Effector memory CD4-positive, alpha-beta T cell (primary cell): Measurements from ENCODE around the gene PLEKHA7.

Source experiments
- DNase-seq, 3 donors: peaks; one replicate each; pipeline ENCODE4 v3.0.0-alpha.2; 2020
- H3K27ac ChIP-seq: 2 replicates; pipeline ENCODE4 v1.7.0; 2013; ENCODE audit warnings: mild to moderate bottlenecking, low read length, moderate library complexity; ENCODE audit not compliant: insufficient read depth, poor library complexity, severe bottlenecking
- H3K27me3 ChIP-seq: replicated peaks from 2 replicates; pipeline ENCODE4 v1.7.0; 2013; ENCODE audit warnings: mild to moderate bottlenecking, low read length; ENCODE audit not compliant: insufficient read depth, control insufficient read depth, poor library complexity, severe bottlenecking
- H3K36me3 ChIP-seq: 2 replicates; pipeline ENCODE4 v1.7.0; 2013; ENCODE audit warnings: mild to moderate bottlenecking, low read length, moderate library complexity; ENCODE audit not compliant: control insufficient read depth, insufficient read depth
- H3K4me1 ChIP-seq: 2 replicates; pipeline ENCODE4 v1.7.0; 2013; ENCODE audit warnings: low read length, mild to moderate bottlenecking; ENCODE audit not compliant: control insufficient read depth, insufficient read depth, poor library complexity, severe bottlenecking
- H3K4me3 ChIP-seq: 2 replicates; pipeline ENCODE4 v1.7.0; 2013; ENCODE audit warnings: low read length, low read depth, mild to moderate bottlenecking; ENCODE audit not compliant: insufficient read depth, poor library complexity, severe bottlenecking
- H3K9me3 ChIP-seq: 2 replicates; pipeline ENCODE4 v1.7.0; 2013; ENCODE audit warnings: mild to moderate bottlenecking, low read length, moderate library complexity; ENCODE audit not compliant: control insufficient read depth

Gene PLEKHA7

DNA sequence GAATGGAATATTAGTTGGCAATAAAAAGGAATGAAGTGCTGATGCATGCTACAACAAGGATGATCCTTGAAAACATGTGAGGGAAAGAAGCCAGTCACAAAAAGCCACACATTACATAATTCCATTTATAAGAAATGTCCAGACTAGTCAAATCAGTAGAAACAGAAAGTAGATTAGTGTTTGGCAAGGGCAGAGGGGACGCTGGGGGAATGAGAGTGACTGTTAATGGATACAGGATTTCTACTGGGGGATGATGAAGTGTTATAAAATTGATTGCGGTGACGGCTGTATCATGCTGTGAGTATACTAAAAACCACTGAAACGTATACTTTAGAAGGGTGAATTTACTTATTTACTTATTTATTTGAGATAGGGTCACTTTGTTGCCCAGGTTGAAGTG lies 217.9 kb downstream of the PLEKHA7 start:
- Histone ChIP-seq H3K27ac (no peak overlapping the region), H3K27me3 (no peaks in the 10 kb centered on the region), H3K9me3 (no peaks in the 10 kb centered on the region), H3K4me1 (peaks cover 2% of the 10 kb centered on the region), H3K36me3 (no peaks in the 10 kb centered on the region), H3K4me3 (no peak overlapping the region)
- DNase-seq, result no peak

DNA sequence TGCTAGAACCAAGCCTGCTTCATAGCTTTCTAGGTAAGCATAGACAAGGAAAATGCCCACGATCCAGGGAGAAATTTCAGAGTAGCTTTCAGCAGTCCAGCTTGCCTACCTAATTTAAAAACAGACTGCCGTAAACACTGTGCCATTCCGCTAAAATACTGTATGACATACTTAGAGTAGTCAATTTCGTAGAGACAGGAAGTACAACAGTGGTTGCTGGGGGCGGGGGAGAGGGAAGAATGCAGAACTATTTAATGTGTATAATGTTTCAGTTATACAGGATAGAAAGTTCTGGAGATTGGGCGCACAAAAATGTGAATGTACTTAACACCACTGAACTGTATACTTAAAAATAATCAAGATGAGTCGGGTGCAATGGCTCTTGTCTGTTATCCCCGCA lies 219.1 kb downstream of the PLEKHA7 start:
- H3K36me3 ChIP-seq, result no peaks in the 10 kb centered on the region
- no peaks in the 10 kb centered on the region for H3K9me3 ChIP-seq
- no peak overlapping the region for H3K4me3 ChIP-seq
- H3K4me1 ChIP-seq, result peaks cover 2% of the 10 kb centered on the region
- no peak overlapping the region for H3K27ac ChIP-seq
- DNase-seq, result no peak
- no peaks in the 10 kb centered on the region for H3K27me3 ChIP-seq

DNA sequence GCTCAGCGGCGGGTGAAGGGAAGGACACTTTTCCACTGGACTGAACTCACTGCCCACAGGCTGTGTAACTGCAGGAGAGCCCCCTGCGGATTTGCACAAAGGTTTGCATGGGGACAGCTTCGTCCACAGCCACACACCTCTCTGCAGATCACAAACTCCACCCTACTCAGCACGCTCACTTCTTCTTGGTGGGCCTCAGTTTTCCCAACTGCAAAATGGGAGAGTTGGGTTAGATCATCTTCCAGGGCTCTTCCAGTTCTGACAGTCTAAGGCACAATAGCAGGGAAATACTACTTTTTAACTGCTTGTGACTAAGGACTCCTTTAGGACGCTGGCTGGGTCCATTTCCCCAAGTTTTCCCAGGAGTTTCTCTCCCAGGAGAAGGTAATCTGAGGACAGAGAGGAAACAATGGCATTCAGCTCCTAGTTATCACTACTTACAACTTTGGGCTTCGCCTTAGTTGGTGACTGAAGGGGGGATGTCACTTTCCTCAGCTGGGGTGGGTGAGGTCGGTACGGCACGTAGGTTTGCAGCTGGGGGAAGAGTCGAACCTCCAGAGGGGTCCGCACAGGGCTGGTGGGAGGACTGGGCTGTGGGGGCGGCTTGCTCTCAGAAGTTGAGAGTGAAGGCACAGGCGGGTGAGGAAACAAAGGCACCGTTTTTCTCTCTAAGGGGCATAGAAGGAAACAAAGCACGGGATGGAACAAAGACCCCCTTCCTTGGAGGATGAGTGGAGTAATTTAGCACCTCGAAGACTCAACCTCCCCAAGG lies 220.0 kb downstream of the PLEKHA7 start:
- Histone ChIP-seq H3K4me1 (peaks cover 2% of the 10 kb centered on the region), H3K4me3 (no peak overlapping the region), H3K27me3 (no peaks in the 10 kb centered on the region), H3K27ac (no peak overlapping the region), H3K9me3 (no peaks in the 10 kb centered on the region), H3K36me3 (no peaks in the 10 kb centered on the region)
- no peak for DNase-seq

- H3K27me3 ChIP-seq, result no peaks in the 10 kb centered on the region
- no peak overlapping the region for H3K4me3 ChIP-seq
- H3K9me3 ChIP-seq, result no peaks in the 10 kb centered on the region
- H3K36me3 ChIP-seq, result no peaks in the 10 kb centered on the region
- DNase-seq, result no peak
- H3K27ac ChIP-seq, result no peak overlapping the region
- peaks cover 2% of the 10 kb centered on the region for H3K4me1 ChIP-seq
These were observed 220.7 kb downstream of the PLEKHA7 start for GRCh38 chr11:16793511-16793910.

- H3K9me3 ChIP-seq, result no peaks in the 10 kb centered on the region
- H3K4me3 ChIP-seq, result no peak overlapping the region
- DNase-seq, result no peak
- H3K27ac ChIP-seq, result no peak overlapping the region
- H3K4me1 ChIP-seq, result peaks cover 2% of the 10 kb centered on the region
- H3K36me3 ChIP-seq, result no peaks in the 10 kb centered on the region
- H3K27me3 ChIP-seq, result no peaks in the 10 kb centered on the region
These were observed 221.2 kb downstream of the PLEKHA7 start for GRCh38 chr11:16793009-16793408.

GRCh38 chr11:16792426-16792825 lies 221.8 kb downstream of the PLEKHA7 start:
- DNase-seq, result no peak
- H3K4me3 ChIP-seq, result no peak overlapping the region
- H3K9me3 ChIP-seq, result no peaks in the 10 kb centered on the region
- peaks cover 2% of the 10 kb centered on the region for H3K4me1 ChIP-seq
- H3K36me3 ChIP-seq, result no peaks in the 10 kb centered on the region
- H3K27ac ChIP-seq, result no peak overlapping the region
- no peaks in the 10 kb centered on the region for H3K27me3 ChIP-seq

GRCh38 chr11:16791191-16791961 lies 222.8 kb downstream of the PLEKHA7 start:
- H3K27ac ChIP-seq, result no peak overlapping the region
- no peaks in the 10 kb centered on the region for H3K27me3 ChIP-seq
- no peaks in the 10 kb centered on the region for H3K36me3 ChIP-seq
- no peak overlapping the region for H3K4me3 ChIP-seq
- H3K9me3 ChIP-seq, result no peaks in the 10 kb centered on the region
- DNase-seq, result no peak
- H3K4me1 ChIP-seq, result peaks cover 2% of the 10 kb centered on the region

- no peaks in the 10 kb centered on the region for H3K9me3 ChIP-seq
- DNase-seq, result no peak
- peaks cover 2% of the 10 kb centered on the region for H3K4me1 ChIP-seq
- H3K27ac ChIP-seq, result no peak overlapping the region
- H3K27me3 ChIP-seq, result no peaks in the 10 kb centered on the region
- no peaks in the 10 kb centered on the region for H3K36me3 ChIP-seq
- no peak overlapping the region for H3K4me3 ChIP-seq
These were observed 223.6 kb downstream of the PLEKHA7 start for GRCh38 chr11:16790486-16791190.

- H3K27me3 ChIP-seq, result no peaks in the 10 kb centered on the region
- H3K4me3 ChIP-seq, result no peak overlapping the region
- H3K4me1 ChIP-seq, result no peaks in the 10 kb centered on the region
- no peak for DNase-seq
- H3K9me3 ChIP-seq, result no peaks in the 10 kb centered on the region
- no peak overlapping the region for H3K27ac ChIP-seq
- H3K36me3 ChIP-seq, result no peaks in the 10 kb centered on the region
These were observed 224.4 kb downstream of the PLEKHA7 start for GRCh38 chr11:16789560-16790485.
